ENCODE measurements around the gene RAD51.

The RAD51 gene

DNA sequence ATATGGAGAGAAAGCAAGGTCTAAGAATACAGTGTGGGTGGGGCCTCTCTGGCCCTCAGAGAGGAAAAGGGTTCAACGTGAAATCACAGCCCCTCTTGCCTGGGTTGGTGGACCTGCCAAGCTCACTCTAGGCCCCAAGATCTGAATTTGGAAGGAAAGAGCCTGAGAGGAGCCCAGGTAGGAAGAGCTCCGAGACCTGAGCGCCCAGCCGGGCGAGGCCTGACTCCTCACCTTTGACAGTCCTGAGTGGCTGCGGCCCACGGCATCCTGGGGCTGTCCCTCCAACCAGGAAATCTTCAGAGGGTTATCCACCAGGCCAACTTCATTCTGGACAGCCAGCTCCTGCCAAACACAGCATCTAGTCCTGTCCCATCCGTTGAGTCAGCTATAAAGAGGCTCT lies 78.5 kb downstream of the RAD51 start:
- no peak for DNase-seq (ENCODE audit: low read depth, low spot score)
- H3K4me3 ChIP-seq (ENCODE audit: low read length): no peak overlapping the region

DNA sequence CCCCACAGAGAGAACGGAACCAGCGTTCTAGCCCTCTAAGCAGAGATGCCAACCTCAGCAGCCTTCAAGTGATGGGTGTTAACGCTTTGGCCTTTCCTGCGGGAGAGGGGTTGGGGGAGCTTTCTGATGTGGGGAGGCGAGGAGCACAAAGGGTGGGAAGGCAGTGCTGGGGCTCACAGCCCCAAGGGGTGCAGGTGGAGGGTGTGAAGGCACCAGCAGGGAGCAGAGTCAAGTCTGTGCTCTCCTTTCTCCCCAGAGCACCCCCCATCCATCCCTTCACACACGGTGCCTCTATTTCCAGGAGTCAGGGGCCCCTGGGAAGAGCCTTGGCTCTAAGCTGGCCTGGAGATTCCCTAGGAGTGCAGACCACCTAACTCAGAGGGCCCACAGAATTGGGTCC lies 78.9 kb downstream of the RAD51 start:
- no peak overlapping the region for H3K4me3 ChIP-seq (ENCODE audit: low read length)
- DNase-seq (ENCODE audit: low read depth, low spot score): no peak

DNA sequence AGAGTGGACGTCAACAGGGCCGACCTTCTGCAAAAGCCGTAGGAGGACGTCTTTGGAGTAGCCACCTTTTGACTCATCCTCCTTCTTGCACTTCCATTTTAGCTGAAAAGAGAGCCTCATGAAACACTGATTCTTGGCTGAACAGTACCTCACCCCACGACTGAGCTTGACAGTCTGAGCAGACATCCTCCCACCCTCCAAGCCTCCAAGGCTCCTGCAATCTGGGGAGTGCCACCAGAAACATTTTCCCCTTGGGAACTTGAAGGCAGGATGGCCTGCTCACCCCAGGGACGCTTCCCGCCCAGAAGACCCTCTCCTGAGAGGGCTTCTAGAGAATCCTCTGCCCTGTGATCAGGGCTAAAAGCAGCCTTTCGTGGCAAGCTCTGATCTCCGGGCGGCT lies 80.0 kb downstream of the RAD51 start:
- H3K4me3 ChIP-seq (ENCODE audit: low read length): no peak overlapping the region
- DNase-seq (ENCODE audit: low read depth, low spot score): no peak

DNA sequence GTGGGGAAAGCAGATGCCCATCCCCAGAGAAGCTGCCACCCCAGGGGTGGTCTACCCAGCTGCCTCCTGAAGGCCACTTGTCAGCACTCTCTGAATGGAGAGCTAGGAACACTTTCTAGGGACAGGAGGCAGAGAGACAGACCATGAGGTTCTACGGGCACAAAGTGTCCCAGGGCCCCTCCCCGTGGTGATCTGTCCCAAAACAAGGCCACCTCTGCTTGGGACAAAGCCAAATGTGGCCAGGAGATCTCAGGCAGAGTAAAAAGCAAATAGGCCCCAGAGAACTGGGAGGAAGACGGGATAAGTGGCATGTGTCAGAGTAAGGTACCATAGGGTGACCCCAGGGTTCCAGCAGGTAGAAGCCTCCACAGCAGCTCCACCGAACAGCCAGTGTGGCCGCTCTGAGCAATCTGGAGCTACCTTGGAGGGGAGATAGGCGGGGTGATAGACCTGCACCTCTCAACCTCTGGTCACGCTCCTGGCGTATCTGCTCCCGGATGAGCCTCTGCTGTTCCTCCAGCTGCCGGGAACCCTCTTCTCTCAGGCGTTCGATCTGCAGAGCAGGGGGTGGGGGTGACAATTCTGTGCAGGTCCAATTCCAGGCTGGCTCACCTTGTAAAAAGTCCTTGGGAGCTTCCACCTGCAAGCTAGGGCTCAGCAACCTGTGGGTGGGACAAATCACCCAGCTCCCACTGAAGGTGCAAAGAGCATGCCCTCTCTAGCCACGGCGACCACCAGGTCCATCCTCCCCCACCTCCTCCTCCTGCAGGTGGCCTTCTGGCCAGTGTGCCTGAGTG lies 81.0 kb downstream of the RAD51 start:
- DNase-seq (ENCODE audit: low read depth, low spot score): no peak
- H3K4me3 ChIP-seq (ENCODE audit: low read length): no peak overlapping the region

DNA sequence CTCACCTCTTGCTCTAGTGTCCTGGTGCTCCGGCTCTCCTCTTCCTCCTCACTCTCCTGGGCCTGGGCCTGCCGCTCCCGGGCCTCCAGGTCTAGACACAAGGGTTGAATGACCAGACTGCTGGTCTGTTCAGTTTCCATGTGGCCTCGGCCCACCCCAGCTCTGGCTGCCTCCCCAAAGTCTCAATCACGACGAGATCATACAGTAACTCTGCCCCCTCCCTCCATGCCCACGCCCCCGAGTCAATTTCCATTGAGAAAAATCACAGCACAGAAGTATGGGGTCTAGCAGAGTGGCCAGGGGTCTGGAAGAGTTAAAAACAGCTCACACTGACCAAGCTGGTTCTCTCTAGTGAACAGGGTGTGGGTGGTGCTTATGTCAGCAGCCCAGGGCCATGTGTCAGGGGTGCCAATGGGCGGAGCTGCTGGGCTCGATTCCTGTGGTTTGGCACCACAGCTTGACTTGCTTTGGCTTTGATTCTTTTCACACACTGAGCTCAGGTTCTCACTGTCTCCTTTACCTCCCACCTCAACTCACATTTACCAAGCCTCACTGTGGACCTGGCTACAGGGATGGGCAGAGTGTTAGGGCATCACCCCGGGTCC lies 81.7 kb downstream of the RAD51 start:
- no peak overlapping the region for H3K4me3 ChIP-seq (ENCODE audit: low read length)
- peak; percentile 42 for DNase-seq (ENCODE audit: low read depth, low spot score)

All from Jurkat, Clone E6-1 (cell line).